GM12892 (cell line): ENCODE data around the gene ITSN1.

Experiments
- POLR2AphosphoS5 ChIP-seq: IDR thresholded peaks from 2 replicates; pipeline ENCODE4 v1.6.1; 2011; ENCODE audit warnings: low read depth, low read length, control low read depth
- TAF1 ChIP-seq: IDR thresholded peaks from 2 replicates; pipeline ENCODE4 v1.6.1; 2011; ENCODE audit warnings: low read depth, mild to moderate bottlenecking, control low read depth, low read length, borderline replicate concordance

GRCh38 chr21:33825419-33825818, 183.1 kb downstream of the ITSN1 start:
- TF ChIP-seq POLR2AphosphoS5 (no peak), TAF1 (no peak)
